ENCODE data around the gene FADD. TPM values are rescaled to one million over a fixed set of nuclear protein-coding genes. Genes with fewer than 3 reads are reported as not detected.

Gene FADD
- polyA plus RNA-seq, 1 donor (not counting 4 experiments of a cell fraction or from before 2014, with no cell fraction given), result 33.7 TPM

DNA sequence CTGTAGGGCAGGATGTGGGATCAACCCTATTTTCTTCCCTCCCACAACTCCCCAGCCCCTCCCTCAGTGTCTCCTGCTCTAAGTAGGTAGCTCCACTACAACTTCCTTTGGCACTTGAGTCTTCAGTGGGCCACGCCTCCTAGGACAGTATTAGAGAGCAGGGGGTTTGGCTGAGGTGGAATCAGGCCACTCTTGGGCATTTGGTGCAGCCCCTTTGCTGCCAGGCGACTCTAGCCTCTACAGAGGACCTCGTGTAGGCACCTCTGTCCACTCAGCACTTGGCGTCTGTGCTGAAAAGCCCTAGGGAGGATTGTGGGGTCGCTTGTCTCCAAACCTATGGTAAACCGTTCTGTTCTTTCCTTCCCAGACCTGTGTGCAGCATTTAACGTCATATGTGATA, 2.7 kb downstream of the FADD start:
- Histone ChIP-seq H3K27ac (ENCODE audit: control insufficient read depth, insufficient read depth, low read length) (no peak overlapping the region), H3K79me2 (ENCODE audit: control insufficient read depth, insufficient read depth, low read length) (peaks cover 40% of the 10 kb centered on the region), H2AFZ (ENCODE audit: control insufficient read depth, low read length) (no peak overlapping the region), H3K4me3 (ENCODE audit: control insufficient read depth in 2 of 3, extremely low read depth in 1 of 3, insufficient read depth in 2 of 3, low read depth in 1 of 3, low read length in 3 of 3) (no peak overlapping the region), H3K36me3 (ENCODE audit: control insufficient read depth in 2 of 2, extremely low read depth in 1 of 2, insufficient read depth in 2 of 2, low read length in 2 of 2) (peaks cover 12 to 26% of the 10 kb centered on the region in 2 experiments), H3K9me1 (ENCODE audit: control insufficient read depth, extremely low read depth, insufficient read depth, low read length) (peaks cover 4% of the 10 kb centered on the region), H3K9ac (ENCODE audit: control insufficient read depth, extremely low read depth, insufficient read depth, low read length) (no peak overlapping the region), H4K20me1 (ENCODE audit: control insufficient read depth, extremely low read depth, insufficient read depth, low read length) (peaks cover 23% of the 10 kb centered on the region), H3K4me2 (ENCODE audit: control insufficient read depth, extremely low read depth, insufficient read depth, low read depth, low read length) (no peak overlapping the region), H3K4me1 (ENCODE audit: control insufficient read depth, extremely low read depth, insufficient read depth, low read length) (peaks cover 17% of the 10 kb centered on the region), H3K27me3 (ENCODE audit: control insufficient read depth, extremely low read depth, insufficient read depth, low read length) (no peaks in the 10 kb centered on the region), H3K9me3 (ENCODE audit: control insufficient read depth, low read depth, low read length) (no peaks in the 10 kb centered on the region)
- FAIRE-seq (no peak), DNase-seq (ENCODE audit: low read depth, low spot score) (no peak)
- TF ChIP-seq EZH2 (IDR thresholded peaks at IDR 0.05; ENCODE audit: low read length) (no peak), CTCF (optimal IDR thresholded peaks at IDR 0.05 in 1 of 3, IDR thresholded peaks at IDR 0.05 in 1 of 3, conservative IDR thresholded peaks at IDR 0.05 in 1 of 3; ENCODE audit: extremely low read depth in 1 of 3, insufficient read depth in 2 of 3, low read length in 3 of 3) (no peak)
- dilution Hi-C loops (cut with MboI; ENCODE audit: extremely low pct_ligation_motif_present, low sequenced_read_pairs), result no loop called here

DNA sequence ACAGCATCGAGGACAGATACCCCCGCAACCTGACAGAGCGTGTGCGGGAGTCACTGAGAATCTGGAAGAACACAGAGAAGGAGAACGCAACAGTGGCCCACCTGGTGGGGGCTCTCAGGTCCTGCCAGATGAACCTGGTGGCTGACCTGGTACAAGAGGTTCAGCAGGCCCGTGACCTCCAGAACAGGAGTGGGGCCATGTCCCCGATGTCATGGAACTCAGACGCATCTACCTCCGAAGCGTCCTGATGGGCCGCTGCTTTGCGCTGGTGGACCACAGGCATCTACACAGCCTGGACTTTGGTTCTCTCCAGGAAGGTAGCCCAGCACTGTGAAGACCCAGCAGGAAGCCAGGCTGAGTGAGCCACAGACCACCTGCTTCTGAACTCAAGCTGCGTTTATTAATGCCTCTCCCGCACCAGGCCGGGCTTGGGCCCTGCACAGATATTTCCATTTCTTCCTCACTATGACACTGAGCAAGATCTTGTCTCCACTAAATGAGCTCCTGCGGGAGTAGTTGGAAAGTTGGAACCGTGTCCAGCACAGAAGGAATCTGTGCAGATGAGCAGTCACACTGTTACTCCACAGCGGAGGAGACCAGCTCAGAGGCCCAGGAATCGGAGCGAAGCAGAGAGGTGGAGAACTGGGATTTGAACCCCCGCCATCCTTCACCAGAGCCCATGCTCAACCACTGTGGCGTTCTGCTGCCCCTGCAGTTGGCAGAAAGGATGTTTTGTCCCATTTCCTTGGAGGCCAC, 3.3 kb downstream of the FADD start:
- Histone ChIP-seq H3K9me1 (ENCODE audit: control insufficient read depth, extremely low read depth, insufficient read depth, low read length) (peaks cover 4% of the 10 kb centered on the region), H3K4me3 (ENCODE audit: control insufficient read depth in 2 of 3, extremely low read depth in 1 of 3, insufficient read depth in 2 of 3, low read depth in 1 of 3, low read length in 3 of 3) (no peak overlapping the region), H3K79me2 (ENCODE audit: control insufficient read depth, insufficient read depth, low read length) (peaks cover 40% of the 10 kb centered on the region), H3K36me3 (ENCODE audit: control insufficient read depth in 2 of 2, extremely low read depth in 1 of 2, insufficient read depth in 2 of 2, low read length in 2 of 2) (peaks cover 12 to 26% of the 10 kb centered on the region in 2 experiments), H3K27me3 (ENCODE audit: control insufficient read depth, extremely low read depth, insufficient read depth, low read length) (no peaks in the 10 kb centered on the region), H3K4me1 (ENCODE audit: control insufficient read depth, extremely low read depth, insufficient read depth, low read length) (peaks cover 17% of the 10 kb centered on the region), H2AFZ (ENCODE audit: control insufficient read depth, low read length) (no peak overlapping the region), H3K27ac (ENCODE audit: control insufficient read depth, insufficient read depth, low read length) (no peak overlapping the region), H3K9me3 (ENCODE audit: control insufficient read depth, low read depth, low read length) (no peaks in the 10 kb centered on the region), H3K9ac (ENCODE audit: control insufficient read depth, extremely low read depth, insufficient read depth, low read length) (no peak overlapping the region), H3K4me2 (ENCODE audit: control insufficient read depth, extremely low read depth, insufficient read depth, low read depth, low read length) (no peak overlapping the region), H4K20me1 (ENCODE audit: control insufficient read depth, extremely low read depth, insufficient read depth, low read length) (peaks cover 23% of the 10 kb centered on the region)
- DNase-seq (ENCODE audit: low read depth, low spot score) (no peak), FAIRE-seq (no peak)
- no peak for TF ChIP-seq EZH2 (IDR thresholded peaks at IDR 0.05; ENCODE audit: low read length)
- TF ChIP-seq CTCF (optimal IDR thresholded peaks at IDR 0.05 in 1 of 3, IDR thresholded peaks at IDR 0.05 in 1 of 3, conservative IDR thresholded peaks at IDR 0.05 in 1 of 3; ENCODE audit: extremely low read depth in 1 of 3, insufficient read depth in 2 of 3, low read length in 3 of 3), result no peak
- dilution Hi-C loops (cut with MboI; ENCODE audit: extremely low pct_ligation_motif_present, low sequenced_read_pairs), result no loop called here

Measured in keratinocyte (primary cell).